Nucleus accumbens (tissue), 56 donors: ENCODE measurements around the gene BRD9.
"Not testable (repeated sequence)": the region's sequence is repeated elsewhere in the genome, so short reads cannot be mapped to it uniquely, and the experiment has no call there.

ENCODE experiments used
- DNase-seq, 56 donors: peaks; one replicate each; lab custom pipeline; 2025; lab: John Stamatoyannopoulos, UW

Gene BRD9

DNA sequence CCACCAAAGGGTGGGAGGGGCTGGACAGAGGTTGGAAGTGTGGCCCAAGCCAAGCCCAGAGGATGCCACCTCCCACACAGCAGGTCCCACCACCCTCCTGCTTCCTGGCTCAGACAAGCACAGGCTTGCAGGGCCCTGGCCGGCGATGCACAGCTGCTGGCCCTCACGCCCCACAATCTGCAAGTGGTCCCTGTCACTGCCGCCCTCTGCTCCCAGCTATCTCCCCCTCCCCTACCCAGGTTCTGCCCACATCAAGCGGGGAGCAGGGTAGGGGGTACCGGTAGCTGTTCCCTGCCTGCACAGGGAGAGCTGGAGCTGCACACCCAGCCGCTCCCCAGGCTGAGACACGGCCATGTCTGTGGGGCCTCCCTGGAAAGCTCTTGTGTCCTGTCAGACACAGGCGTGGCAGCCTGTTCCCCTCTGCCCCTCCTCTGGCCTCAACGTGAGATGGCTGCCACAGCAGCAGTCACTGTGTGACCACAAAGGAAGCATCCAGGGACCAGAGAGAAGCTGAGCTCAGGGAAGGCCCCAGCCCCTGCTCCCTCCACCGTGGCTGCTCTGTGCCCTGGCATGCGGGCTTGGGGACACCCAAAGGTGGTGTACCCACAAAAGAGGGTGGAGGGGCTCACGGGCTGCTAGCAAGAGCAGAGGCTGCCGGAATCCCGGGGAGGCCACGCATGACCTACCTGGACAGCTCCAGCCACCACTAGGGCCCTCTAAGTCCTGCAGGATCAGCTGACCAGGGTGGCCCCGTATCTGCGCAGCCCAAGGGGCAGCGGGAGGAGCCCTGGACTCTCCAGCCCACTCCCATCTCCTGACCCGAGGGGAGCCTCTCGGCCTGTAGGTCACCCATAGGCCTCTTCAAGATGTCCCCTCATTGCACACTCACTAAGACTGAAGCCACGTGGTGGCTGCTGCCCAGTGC lies 30.9 kb downstream of the BRD9 start:
- no peak for DNase-seq

GRCh38 chr5:860506-861150 lies 32.0 kb downstream of the BRD9 start:
- DNase-seq = no peak

- no peak for DNase-seq
These were observed 32.8 kb downstream of the BRD9 start for GRCh38 chr5:859798-860296.

DNA sequence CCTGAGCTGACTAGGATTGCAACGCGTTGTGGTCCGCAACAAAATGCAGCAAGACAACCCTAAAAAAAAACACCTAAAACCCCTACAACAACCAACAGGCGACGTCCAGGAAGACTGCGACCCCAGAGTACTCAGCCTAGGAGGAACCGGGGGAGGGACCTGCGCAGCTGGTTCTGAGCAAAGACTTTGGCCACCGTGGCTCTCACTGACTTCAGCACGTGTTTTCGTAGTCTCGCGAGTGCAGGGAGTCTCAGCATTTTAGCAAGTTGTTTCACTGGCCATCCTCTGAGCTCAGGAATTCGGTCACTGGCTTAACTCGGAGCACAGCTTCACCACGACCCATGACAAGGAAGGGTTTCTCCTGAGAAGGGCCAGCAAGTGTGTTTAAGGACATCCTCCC lies 33.2 kb downstream of the BRD9 start:
- no peak for DNase-seq

DNA sequence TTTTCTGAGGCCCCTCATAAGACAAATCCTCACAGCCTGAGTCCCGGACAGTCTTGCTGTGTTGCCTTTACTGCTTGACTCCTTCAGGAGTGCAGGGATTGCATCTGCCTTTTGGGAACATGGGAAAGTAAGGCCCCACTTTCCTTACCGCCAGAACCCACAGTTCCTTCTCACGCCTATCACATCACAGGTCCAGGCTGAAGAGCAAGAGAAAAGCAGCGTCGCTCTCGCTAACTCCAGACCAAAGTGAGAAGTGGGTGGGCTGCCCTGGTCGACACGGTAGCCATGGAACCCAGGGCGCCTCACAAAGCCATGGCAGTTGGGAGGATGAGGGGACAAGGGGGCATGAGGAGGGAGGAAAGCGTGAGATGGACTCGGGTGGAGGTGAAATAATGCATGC lies 33.9 kb downstream of the BRD9 start:
- DNase-seq = no peak

- no peak for DNase-seq
These were observed 35.8 kb downstream of the BRD9 start for GRCh38 chr5:856531-857425.

- no peak for DNase-seq
These were observed 36.6 kb downstream of the BRD9 start for GRCh38 chr5:855771-856530.

- no peak for DNase-seq
These were observed 37.4 kb downstream of the BRD9 start for GRCh38 chr5:854966-855743.

GRCh38 chr5:854217-854616 lies 38.4 kb downstream of the BRD9 start:
- no peak for DNase-seq

DNA sequence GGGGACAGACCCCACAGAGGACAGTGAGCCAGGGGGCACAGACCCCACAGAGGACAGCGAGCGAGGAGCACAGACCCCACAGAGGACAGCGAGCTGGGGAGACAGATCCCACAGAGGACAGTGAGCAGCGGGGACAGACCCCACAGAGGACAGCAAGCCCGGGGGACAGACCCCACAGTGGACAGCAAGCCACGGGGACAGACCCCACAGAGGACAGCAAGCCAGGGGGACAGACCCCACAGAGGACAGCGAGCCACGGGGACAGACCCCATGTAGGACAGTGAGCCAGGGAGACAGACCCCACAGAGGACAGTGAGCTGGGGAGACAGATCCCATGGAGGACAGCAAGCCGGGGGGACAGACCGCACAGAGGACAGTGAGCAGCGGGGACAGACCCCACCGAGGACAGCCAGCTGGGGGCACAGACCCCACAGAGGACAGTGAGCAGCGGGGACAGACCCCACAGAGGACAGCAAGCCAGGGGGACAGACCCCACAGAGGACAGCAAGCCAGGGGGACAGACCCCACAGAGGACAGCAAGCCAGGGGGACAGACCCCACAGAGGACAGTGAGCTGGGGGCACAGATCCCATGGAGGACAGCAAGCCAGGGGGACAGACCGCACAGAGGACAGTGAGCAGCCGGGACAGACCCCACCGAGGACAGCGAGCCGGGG lies 39.0 kb downstream of the BRD9 start:
- DNase-seq = not testable (repeated sequence)

GRCh38 chr5:852431-853401 lies 39.9 kb downstream of the BRD9 start:
- no peak for DNase-seq

GRCh38 chr5:852018-852417 lies 40.6 kb downstream of the BRD9 start:
- no peak for DNase-seq

- DNase-seq = no peak
These were observed 41.0 kb downstream of the BRD9 start for GRCh38 chr5:851553-851952.

GRCh38 chr5:851076-851475 lies 41.5 kb downstream of the BRD9 start:
- no peak for DNase-seq

- DNase-seq = peak in 5 of 56 donors; percentile 13 to 44 (median 22)
These were observed 42.0 kb downstream of the BRD9 start, which contains the start of gene ZDHHC11 for GRCh38 chr5:850511-851006. Gene ZDHHC11 (minus strand): TSS chr5:850986. CDS start chr5:850602, 384 bp downstream.

GRCh38 chr5:849651-850301 lies 42.8 kb downstream of the BRD9 start:
- peak in 1 of 56 donors; percentile 21 for DNase-seq
